Measurements from ENCODE around the gene ITPK1. TPM values are rescaled to one million over a fixed set of nuclear protein-coding genes. Genes with fewer than 3 reads are reported as not detected.

The ITPK1 gene
- total and polyA plus RNA-seq, 8 donors, result 17.8 to 46.3 (median 28.9) TPM

GRCh38 chr14:92945544-92945943 is 170.2 kb downstream of the ITPK1 start:
- no peak for DNase-seq
- H3K36me3 ChIP-seq, result peaks cover 28 to 95% (median 88%) of the 10 kb centered on the region in 4 donors
- no peak for TF ChIP-seq EP300 (IDR thresholded peaks at IDR 0.05)
- no peak for TF ChIP-seq CTCF (IDR thresholded peaks at IDR 0.05)
- no peak for TF ChIP-seq POLR2AphosphoS5 (IDR thresholded peaks at IDR 0.05)
- TF ChIP-seq POLR2A (IDR thresholded peaks at IDR 0.05), result no peak

GRCh38 chr14:92944976-92945375 is 170.7 kb downstream of the ITPK1 start:
- DNase-seq, result no peak
- WGBS, 5 donors, result 93 to 97% (median 94%) methylated on average over 7 to 12 of the region's 12 CpGs
- H3K27ac ChIP-seq, result no peak overlapping the region

More at GRCh38 chr14:92945544-92945943, 170.2 kb downstream of the ITPK1 start:
- H3K27ac ChIP-seq, result peak overlapping the region in 1 of 5 donors; percentile 24
- no peak overlapping the region for H3K4me3 ChIP-seq
- H3K9me3 ChIP-seq, result no peaks in the 10 kb centered on the region
- whole genome bisulfite sequencing, 5 donors, result 91 to 96% (median 95%) methylated on average over 9 to 12 of the region's 12 CpGs
- peaks cover 7 to 13% (median 13%) of the 10 kb centered on the region in 4 donors for H3K4me1 ChIP-seq
- H3K27me3 ChIP-seq, result no peaks in the 10 kb centered on the region
- intact Hi-C loops (cut with DNase I; ENCODE audit: low total_unique reads), result no loop called here

GRCh38 chr14:92943855-92944570 is 171.7 kb downstream of the ITPK1 start:
- intact Hi-C loops (cut with DNase I; ENCODE audit: low total_unique reads), result no loop called here
- H3K9me3 ChIP-seq, result no peaks in the 10 kb centered on the region
- no peaks in the 10 kb centered on the region for H3K27me3 ChIP-seq
- no peak overlapping the region for H3K27ac ChIP-seq
- TF ChIP-seq POLR2A (IDR thresholded peaks at IDR 0.05), result no peak
- no peak for TF ChIP-seq POLR2AphosphoS5 (IDR thresholded peaks at IDR 0.05)
- no peak for TF ChIP-seq EP300 (IDR thresholded peaks at IDR 0.05)
- no peak for TF ChIP-seq CTCF (IDR thresholded peaks at IDR 0.05)
- DNase-seq, result no peak
- peaks cover 23 to 92% (median 84%) of the 10 kb centered on the region in 4 donors for H3K36me3 ChIP-seq
- WGBS, 5 donors, result 85 to 90% (median 89%) methylated on average over 14 to 17 of the region's 17 CpGs
- H3K4me1 ChIP-seq, result peaks cover 7 to 13% (median 13%) of the 10 kb centered on the region in 4 donors
- no peak overlapping the region for H3K4me3 ChIP-seq

More at GRCh38 chr14:92944976-92945375, 170.7 kb downstream of the ITPK1 start:
- H3K27me3 ChIP-seq, result no peaks in the 10 kb centered on the region
- H3K4me3 ChIP-seq, result no peak overlapping the region
- H3K36me3 ChIP-seq, result peaks cover 23 to 95% (median 88%) of the 10 kb centered on the region in 4 donors
- peaks cover 7 to 13% (median 13%) of the 10 kb centered on the region in 4 donors for H3K4me1 ChIP-seq
- intact Hi-C loops (cut with DNase I; ENCODE audit: low total_unique reads), result no loop called here
- no peaks in the 10 kb centered on the region for H3K9me3 ChIP-seq
- TF ChIP-seq CTCF (IDR thresholded peaks at IDR 0.05), result no peak
- no peak for TF ChIP-seq EP300 (IDR thresholded peaks at IDR 0.05)

DNA sequence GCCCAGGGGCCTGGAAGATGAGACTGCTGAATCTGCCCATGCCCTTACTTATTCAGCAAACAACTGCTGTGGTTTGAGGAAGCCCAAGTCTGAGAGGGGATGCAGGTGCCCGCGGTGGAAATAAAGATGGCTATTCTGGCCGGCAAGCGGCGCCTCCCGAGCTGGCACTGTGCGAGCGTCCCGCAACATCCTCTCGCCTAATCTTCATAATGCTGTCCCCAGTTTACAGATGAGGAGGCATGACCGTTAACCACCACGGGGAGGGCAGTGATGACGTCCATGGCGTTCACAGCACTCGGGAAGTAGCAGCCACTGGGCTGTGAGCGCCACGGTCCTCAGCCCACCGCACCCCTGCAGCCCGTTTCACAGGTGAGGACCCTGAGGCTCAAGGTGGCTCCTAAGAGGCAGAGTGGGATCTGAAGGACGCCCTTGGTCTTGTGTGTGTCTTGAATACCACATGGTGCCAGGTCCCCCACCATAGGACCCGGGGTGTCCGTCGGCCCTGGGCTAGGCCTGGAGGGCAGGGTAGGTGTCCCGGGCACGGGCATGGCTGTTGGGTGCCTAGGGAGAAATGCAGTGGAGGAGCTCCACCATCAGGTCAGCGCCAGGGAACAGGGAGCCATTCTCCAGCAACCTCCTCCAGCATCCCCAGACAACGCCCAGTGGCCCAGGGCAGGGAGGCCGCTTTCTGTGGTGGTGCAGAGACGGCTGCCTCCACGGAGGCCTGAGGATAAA is 172.6 kb downstream of the ITPK1 start:
- Histone ChIP-seq H3K4me3 (no peak overlapping the region), H3K27me3 (no peaks in the 10 kb centered on the region), H3K4me1 (peaks cover 7 to 13% (median 13%) of the 10 kb centered on the region in 4 donors), H3K27ac (no peak overlapping the region), H3K36me3 (peaks cover 23 to 92% (median 82%) of the 10 kb centered on the region in 4 donors), H3K9me3 (no peaks in the 10 kb centered on the region)
- intact Hi-C loops (cut with DNase I; ENCODE audit: low total_unique reads), result no loop called here
- DNase-seq, result no peak
- WGBS, 5 donors, result 90 to 95% (median 94%) methylated on average over 15 to 30 of the region's 30 CpGs
- TF ChIP-seq EP300 (IDR thresholded peaks at IDR 0.05) (no peak), POLR2A (IDR thresholded peaks at IDR 0.05) (no peak), CTCF (IDR thresholded peaks at IDR 0.05) (no peak), POLR2AphosphoS5 (IDR thresholded peaks at IDR 0.05) (no peak)

Measured in stomach (tissue), 9 donors.